ENCODE measurements around the gene PAQR6. TPM values are rescaled to one million over a fixed set of nuclear protein-coding genes. Genes with fewer than 3 reads are reported as not detected.
"Not testable (repeated sequence)": the region's sequence is repeated elsewhere in the genome, so short reads cannot be mapped to it uniquely, and the experiment has no call there.

PAQR6 gene
- total RNA-seq, 1 experiment from 2014 or later: 0.50 TPM

DNA sequence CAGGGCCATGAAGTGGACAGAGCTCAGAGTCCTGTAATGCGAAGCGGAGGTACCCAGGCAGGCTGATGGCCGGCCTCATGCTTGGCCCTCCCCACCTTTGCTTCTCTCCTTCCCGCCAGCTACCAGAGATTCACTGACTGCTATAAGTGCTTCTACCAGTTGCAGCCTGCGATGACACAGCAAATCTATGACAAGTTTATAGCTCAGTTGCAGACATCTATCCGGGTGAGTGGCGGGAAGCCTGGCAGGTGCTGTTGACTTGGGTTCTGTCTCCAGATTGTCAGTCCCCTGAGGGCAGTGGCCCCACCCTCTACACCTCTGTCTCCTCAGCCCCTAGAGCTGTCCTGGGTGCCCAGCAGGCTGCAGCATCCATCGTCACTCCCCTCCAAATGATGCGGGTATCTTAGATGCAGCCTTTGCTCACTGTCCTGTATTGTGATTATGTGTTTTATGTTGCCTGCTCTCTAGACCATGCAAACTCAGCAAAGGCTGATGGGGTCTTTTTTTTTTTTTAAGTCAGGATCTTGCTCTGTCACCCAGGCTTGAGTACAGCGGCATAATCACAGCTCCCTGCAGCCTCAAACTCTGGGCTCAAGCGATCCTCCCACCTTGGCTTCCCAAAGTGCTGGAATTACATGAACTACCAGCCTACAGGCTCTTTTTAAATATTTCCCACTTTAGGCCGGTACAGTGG lies 15.5 kb downstream of the PAQR6 start:
- DNase-seq (ENCODE audit: low spot score): no peak

DNA sequence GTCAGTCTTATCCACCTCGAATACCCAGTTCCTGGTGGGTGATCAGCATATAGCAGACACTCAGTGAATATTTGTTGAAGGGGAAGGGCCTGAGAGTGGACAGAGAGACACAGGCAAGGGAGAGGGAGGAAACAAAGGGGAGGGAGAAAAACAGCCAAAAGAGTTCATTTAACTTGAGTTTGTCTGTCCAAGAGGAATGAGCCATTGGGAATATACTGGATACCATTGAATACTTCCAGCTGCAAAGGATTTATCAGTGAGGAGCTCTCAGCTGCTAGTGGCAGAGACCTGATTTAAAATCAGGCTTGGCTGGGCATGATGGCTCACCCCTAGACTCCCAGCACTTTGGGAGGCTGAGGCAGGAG lies 17.4 kb downstream of the PAQR6 start:
- DNase-seq (ENCODE audit: low spot score): no peak

DNA sequence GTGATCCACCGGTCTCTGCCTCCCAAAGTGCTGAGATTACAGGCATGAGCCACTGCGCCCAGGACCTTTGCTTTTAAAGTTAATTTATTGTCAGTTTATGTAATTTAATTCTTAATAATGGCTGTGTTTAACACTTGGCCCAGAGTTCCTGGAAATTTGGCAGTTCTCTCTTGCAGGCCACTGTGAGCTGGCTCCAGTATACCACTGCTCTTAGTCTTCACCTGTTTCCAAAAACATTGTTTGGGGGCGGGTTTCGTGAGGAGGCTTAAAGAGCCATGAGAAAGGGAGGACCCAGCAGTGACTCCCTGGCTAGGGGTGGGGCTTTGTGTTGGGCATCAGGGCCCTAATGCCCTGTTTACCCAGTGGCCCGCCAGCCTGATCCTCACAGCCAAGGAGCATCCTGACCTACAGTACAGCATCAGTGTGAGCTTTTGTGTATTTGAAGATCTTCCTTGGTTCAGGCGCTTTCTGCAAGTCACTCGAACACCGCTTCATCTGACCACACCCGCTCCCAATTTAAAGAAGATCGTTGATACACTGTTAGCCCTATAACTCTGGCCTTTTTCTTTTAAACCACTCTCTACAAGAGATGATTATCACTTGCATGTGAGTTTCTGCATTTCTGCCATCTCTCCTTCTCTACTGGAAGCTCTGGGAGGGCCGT lies 17.9 kb downstream of the PAQR6 start:
- DNase-seq (ENCODE audit: low spot score): no peak

DNA sequence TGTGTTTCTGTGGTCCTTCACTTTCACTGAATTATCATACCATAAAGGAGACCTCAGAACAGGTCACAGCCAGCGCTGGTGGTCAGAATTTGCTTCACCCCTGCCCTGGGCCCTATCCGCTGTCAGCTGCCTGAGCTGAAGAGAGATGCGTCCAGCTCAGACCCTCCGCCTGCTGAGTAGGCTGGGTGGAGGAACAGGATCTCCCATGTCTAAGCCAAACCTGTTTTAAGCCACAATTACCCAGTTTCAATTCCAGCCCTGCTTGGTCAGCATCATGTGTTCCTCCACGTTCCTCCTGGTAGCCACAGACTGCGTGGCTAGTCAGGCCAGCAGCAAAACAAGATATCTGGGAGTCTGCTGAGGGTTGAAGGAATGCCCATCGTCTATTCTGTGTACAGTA lies 19.4 kb downstream of the PAQR6 start:
- DNase-seq (ENCODE audit: low spot score): no peak

DNA sequence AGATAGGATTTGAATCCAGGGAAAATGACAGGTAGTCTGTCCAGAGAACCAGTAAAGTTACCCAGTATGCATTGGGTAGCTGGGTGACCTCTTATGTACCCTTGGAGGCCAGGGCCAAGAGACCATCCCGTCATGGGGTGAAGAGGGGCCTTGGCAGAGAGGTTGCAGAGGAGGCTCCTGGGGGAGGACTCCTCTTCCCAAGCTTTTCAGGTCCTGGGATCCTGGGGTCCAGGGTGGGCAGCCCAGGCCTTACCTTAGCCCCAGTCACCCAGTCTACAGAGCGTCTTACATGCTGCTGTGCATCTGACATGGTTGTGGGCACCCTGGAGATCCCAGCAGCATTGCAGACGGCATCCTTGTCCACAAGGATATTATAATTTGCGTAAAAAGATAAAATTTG lies 21.1 kb downstream of the PAQR6 start:
- DNase-seq (ENCODE audit: low spot score): no peak

DNA sequence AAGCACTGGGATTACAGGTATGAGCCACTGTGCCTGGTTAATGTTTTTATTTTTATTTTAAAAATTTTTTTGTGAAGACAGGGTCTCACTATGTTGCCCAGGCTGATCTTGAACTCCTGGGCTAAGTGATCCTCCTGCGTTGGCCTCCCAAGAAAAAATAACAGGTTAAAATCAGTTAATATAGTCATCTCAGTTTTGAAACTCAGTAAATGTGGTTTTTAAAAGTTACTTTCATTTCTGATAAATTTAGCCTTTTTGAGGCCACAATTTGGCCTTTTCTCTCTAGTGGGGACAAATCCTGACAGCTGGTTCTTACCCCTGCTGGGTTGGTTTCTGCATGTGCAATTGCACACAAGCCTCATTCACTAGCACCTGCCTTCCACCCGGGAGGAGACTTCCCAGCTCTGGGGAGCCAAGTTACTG lies 21.7 kb downstream of the PAQR6 start:
- DNase-seq (ENCODE audit: low spot score): no peak

DNA sequence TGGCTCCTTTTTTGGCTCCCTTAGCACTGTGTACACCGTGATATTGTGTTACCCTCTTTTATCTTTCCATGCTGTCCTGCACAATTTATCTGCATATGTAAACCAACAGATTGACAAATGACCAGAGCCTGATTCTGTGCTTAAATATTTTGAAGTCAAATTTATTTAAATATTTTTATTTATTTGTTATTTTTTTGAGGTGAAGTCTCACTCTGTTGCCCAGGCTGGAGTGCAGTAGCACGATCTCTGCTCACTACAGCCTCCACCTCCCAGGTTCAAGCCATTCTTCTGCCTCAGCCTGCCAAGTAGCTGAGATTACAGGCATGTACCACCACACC lies 22.2 kb downstream of the PAQR6 start:
- no peak for DNase-seq (ENCODE audit: low spot score)

DNA sequence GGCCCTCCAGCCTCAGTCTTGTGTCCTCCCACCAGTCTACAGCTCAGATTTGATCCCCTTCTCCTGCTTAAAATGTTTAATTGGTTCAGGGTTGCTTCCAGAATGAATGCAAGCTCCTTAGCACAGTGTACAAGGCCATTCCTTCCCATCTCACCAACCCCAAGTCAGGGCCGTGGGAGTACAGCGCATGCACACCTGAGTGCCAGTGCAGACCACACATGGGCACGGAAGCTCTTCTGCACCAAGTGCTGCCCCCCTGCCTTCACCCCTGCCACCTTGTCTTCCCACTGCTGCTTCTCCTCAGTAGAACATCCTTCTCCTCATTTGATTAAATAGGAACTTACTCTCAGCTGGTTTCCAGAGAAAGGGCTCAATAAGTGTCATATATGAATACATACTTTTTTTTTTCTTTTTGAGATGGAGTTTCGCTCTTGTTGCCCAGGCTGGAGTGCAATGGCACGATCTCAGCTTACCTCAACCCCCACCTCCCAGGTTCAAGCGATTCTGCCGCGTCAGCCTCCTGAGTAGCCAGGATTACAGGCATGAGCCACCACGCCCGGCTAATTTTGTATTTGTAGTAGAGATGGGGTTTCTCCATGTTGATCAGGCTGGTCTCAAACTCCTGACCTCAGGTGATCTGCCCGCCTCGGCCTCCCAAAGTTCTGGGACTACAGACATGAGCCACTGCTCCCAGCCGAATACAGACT lies 25.7 kb downstream of the PAQR6 start:
- no peak for DNase-seq (ENCODE audit: low spot score)

DNA sequence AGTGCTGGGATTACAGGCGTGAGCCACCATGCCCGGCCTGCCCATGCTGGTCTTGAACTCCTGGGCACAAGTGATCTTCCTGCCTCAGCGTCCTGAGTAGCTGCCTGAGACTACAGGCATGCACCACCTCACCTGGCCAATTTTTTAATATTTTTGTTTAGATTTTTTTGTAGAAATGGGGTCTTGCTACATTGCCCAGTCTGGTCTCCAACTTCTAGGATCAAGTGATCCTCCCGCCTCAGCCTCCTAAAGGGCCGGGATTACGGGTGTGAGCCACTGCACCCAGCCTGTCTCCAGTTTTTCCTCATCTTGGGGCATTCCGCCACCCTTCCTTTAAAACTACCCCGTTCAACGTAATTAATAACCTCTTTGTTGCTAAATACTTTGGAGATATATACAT lies 27.6 kb downstream of the PAQR6 start:
- no peak for DNase-seq (ENCODE audit: low spot score)

DNA sequence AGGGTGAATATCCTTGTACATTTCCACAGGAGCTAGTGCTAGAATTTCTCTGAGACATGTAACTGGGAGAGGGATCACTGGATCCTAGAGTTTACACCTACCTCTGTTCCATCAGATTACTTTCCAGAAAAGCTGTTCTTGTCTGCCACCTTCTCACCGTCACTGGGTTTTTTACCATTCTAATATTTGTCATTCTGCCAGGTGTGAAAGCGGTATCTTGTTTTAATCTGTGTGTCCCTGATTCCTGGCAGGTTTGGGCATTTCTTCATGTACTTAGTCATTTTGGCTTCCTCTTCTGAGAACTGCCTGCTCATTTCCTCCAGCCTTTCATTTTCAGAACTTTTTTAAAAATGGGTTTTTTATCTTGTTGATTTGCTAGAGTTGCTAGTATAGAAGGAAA lies 30.0 kb downstream of the PAQR6 start:
- no peak for DNase-seq (ENCODE audit: low spot score)

DNA sequence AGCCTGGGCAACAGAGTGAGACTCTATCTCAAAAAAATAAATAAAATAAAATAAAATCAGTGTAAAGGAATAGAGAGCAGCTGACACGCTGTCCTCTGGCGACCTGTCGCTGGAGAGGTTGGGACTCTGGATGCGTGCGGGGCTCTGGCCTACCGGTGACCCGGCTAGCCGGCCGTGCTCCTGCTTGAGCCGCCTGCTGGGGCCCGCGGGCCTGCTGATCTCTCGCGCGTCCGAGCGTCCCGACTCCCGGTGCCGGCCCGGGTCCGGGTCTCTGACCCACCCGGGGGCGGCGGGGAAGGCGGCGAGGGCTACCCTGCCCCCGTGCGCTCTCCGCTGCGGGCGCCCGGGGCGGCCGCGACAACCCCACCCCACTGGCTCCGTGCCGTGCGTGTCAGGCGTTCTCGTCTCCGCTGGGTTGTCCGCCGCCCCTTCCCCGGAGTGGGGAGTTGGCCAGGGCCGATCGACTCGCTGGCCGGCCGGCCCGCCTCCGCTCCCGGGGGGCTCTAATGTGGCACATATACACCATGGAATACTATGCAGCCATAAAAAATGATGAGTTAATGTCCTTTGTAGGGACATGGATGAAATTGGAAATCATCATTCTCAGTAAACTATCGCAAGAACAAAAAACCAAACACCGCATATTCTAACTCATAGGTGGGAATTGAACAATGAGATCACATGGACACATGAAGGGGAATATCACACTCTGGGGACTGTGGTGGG lies 31.3 kb downstream of the PAQR6 start:
- DNase-seq (ENCODE audit: low spot score): not testable (repeated sequence)

DNA sequence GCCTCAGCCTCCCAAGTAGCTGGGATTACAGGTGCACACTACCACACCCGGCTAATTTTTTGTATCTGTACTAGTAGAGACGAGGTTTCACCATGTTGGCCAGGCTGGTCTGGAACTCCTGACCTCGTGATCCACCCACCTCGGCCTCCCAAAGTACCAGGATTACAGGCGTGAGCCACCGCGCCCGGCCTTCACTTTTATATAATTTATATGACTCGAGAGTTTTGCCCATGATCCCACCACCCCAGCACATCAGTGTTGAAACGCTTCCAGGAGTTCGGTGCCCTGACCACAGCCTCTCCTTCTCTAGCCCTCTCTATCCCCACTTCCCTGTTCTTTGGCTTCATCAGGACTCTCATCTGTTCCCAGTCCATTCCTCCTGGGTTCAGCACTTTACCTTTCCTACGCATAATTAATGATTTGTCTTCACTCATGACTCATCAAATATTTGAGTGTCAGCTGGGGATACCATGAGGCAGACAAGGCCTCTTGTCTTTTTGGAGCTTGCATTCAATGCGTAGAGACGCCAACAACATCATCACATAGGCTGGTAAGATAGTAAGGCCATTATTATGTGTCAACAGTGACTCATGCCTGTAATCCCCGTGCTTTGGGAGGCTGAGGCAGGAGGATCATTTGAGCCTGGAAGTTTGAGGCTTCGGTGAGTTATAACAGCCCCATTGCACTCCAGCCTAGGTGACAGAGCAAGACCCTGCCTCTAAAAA lies 33.7 kb downstream of the PAQR6 start:
- no peak for DNase-seq (ENCODE audit: low spot score)

DNA sequence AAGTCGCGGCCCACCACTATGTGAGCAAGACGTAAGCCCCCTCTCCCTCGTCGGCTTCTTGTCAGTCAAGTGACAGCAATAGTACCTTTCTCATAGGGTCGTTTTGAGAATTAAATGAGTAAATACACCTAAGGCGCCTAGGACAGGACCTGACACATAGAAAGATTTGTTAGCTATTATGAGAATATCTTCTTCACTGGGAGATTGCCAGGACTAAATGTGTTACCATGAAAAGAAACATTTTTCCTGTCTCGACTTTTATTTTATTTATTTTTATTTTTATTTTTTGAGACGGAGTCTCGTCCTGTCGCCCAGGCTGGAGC lies 34.3 kb downstream of the PAQR6 start:
- no peak for DNase-seq (ENCODE audit: low spot score)

DNA sequence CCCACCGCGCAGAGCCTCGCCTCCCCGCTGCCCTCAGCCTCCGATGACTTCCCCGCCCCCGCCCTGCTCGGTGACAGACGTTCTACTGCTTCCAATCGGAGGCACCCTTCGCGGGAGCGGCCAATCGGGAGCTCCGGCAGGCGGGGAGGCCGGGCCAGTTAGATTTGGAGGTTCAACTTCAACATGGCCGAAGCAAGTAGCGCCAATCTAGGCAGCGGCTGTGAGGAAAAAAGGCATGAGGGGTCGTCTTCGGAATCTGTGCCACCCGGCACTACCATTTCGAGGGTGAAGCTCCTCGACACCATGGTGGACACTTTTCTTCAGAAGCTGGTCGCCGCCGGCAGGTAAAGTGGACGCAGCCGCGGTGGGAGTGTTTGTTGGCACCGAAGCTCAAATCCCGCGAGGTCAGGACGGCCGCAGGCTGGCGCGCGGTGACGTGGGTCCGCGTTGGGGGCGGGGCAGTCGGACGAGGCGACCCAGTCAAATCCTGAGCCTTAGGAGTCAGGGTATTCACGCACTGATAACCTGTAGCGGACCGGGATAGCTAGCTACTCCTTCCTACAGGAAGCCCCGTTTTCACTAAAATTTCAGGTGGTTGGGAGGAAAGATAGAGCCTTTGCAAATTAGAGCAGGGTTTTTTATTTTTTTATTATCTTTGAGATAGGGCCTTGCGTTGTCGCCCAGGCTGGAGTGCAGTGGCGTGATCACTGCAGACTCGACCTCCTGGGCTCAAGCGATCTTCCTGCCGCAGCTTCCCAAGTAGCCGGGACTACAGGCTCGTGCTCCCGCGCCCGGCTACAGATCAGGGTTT lies 34.8 kb downstream of the PAQR6 start, which contains the start of gene PMF1:
PMF1 (plus strand) TSS at position 175 of the 811 bp plus-strand sequence; CDS start at position 184, 9 bp downstream.
- peak; percentile 94 for DNase-seq (ENCODE audit: low spot score)

DNA sequence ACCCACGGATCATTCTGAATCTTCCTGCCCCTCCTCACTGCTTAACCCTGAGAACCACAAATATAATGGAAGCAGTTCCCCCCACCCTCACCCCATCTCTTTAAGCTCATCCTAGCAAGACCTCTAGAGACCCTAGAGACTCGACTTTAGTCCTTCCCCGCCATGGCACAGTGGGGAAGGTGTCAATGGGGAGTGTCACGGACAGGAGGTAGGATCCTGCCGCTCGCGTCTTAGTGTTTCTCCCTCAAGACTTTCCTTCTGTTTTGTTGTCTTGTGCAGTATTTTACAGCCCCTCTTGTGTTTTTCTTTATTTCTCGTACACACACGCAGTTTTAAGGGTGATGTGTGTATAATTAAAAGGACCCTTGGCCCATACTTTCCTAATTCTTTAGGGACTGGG lies 35.7 kb downstream of the PAQR6 start:
- no peak for DNase-seq (ENCODE audit: low spot score)

DNA sequence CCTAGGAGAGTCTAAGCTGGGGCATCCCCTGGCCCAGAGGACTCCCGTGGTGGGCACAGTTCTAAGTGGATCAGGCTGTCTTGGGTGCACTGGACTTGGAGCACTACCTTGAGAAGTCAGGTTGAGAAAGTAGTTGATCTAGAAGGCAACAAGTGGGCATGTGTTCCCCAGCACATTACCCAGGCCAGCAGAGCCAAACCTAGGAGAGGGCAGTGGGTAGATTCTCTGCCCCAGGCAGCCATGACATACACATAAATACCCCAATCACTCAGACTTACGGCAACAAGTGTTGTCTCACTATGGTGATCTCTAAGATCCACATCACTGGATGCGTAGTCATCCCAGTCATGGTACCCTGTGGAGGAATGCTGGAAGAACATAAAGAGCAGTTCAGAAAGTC lies 36.6 kb downstream of the PAQR6 start:
- DNase-seq (ENCODE audit: low spot score): no peak

DNA sequence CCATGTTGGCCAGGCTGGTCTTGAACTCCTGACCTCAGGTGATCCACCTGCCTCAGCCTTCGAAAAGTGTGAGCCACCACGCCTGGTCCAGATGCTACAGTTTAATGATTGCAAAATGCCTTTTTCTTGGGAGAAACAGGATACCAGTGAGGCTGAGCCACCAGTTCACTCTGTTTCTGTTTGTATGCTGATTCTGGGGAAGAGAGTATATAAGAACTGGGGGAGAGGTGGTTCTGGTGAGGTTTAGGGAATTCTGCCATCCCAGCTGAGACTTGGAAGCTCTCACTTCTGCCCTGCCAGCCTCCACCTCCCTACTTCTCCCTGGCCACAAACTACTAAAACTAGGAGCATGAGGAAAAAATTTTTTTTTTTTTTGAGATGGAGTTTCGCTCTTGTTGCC lies 43.2 kb downstream of the PAQR6 start:
- no peak for DNase-seq (ENCODE audit: low spot score)

DNA sequence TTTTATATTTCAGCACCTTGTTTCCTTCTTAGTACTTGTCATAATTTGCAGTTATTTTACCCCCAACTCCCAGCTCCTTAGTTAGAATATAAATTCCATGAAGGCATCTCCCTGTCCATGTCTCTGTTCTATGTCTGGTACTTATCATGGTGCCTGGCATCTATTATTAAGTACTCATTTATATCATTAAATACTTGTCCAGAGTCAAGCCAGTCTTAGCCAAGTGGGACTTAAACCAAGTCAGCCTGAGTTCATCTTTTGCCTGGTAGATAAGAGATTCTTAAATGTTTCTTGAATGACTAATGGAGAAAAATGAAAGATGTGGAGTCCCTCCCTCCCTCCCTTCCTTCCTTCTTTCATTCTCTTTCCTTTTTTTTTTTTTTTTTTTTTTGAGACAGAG lies 44.5 kb downstream of the PAQR6 start:
- no peak for DNase-seq (ENCODE audit: low spot score)

DNA sequence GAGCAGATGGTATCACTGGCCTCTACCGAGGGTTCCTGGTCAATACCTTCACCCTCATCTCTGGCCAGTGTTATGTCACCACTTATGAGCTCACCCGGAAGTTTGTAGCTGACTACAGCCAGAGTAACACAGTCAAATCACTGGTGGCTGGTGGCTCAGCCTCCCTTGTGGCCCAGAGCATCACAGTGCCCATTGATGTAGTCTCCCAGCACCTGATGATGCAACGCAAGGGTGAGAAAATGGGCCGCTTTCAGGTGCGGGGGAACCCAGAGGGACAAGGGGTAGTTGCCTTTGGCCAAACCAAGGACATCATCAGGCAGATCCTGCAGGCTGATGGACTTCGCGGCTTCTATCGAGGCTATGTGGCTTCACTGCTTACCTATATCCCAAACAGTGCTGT lies 47.8 kb downstream of the PAQR6 start:
- no peak for DNase-seq (ENCODE audit: low spot score)

DNA sequence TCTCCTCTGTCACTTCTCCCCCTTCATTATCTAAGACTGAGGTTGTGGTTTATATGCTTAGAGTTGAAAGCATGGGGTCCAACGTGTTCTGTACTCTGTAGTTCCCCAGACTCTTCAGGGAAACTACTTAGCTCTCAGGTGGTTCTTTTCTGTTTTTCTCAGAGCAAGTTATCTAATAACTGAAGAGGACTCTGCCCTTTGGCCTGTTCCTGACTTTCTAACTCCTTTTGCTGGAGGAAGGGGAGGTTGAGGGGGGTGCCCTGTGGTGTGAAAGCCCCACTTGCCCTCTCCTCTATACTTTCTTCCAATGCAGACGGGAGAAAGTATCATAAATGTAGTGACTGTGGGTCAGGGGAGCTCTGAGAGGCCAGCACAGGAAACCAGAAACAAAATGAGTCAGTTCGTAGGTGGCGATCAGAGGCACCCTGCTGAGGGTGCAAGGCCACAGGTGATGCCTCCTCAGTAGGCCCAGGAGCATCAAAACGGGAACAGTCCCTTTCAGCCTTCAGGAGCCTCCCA lies 49.0 kb downstream of the PAQR6 start:
- DNase-seq (ENCODE audit: low spot score): no peak

DNA sequence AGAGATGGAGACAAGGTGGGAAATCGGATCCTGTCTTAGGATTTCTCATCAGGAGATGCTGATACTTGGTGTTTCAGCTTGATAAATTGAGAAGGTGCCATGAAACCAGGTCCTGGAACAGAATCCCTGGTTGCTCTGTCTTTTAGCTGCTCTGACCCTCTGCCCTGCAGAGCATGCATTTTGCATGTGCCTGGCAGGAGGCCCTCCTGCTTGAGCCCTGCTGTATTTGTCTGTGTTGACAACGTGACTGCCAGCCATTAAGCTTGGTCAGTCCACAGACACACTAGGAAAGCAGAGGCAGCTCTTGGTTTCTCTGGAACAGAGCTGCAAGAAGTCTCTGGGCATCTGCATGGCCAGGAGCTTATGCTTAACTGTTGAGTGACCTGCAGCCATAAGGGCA lies 51.4 kb downstream of the PAQR6 start:
- DNase-seq (ENCODE audit: low spot score): no peak

Measured in H4 (cell line).